Measurements from ENCODE around the gene NAT16. TPM values are rescaled to one million over a fixed set of nuclear protein-coding genes. Genes with fewer than 3 reads are reported as not detected.
A peak's percentile ranks its signal among the peaks of the same experiment; 100 is the strongest.

NAT16 gene
- total RNA-seq, 1 donor from 2014 or later = not detected

GRCh38 chr7:101156277-101156676 is 23.8 kb downstream of the NAT16 start:
- peak; percentile 13 for TF ChIP-seq CTCF (IDR thresholded peaks at IDR 0.05; ENCODE audit: insufficient read depth, low read length, poor library complexity, severe bottlenecking)
- no peak overlapping the region for H3K4me3 ChIP-seq (ENCODE audit: low read depth, low read length)
- no peaks in the 10 kb centered on the region for H3K27me3 ChIP-seq (ENCODE audit: control insufficient read depth, insufficient read depth, low read length)
- no peak for DNase-seq (ENCODE audit: low read depth)
- H3K36me3 ChIP-seq (ENCODE audit: control insufficient read depth, insufficient read depth, low read length) = peaks cover 2% of the 10 kb centered on the region

GRCh38 chr7:101155303-101155702 is 24.8 kb downstream of the NAT16 start:
- Histone ChIP-seq H3K4me3 (ENCODE audit: low read depth, low read length) (peak overlapping the region; percentile 95), H3K36me3 (ENCODE audit: control insufficient read depth, insufficient read depth, low read length) (peaks cover 2% of the 10 kb centered on the region), H3K27me3 (ENCODE audit: control insufficient read depth, insufficient read depth, low read length) (no peaks in the 10 kb centered on the region)
- no peak for TF ChIP-seq CTCF (IDR thresholded peaks at IDR 0.05; ENCODE audit: insufficient read depth, low read length, poor library complexity, severe bottlenecking)
- no peak for DNase-seq (ENCODE audit: low read depth)

- Histone ChIP-seq H3K36me3 (ENCODE audit: control insufficient read depth, insufficient read depth, low read length) (no peaks in the 10 kb centered on the region), H3K4me3 (ENCODE audit: low read depth, low read length) (peak overlapping the region; percentile 95), H3K27me3 (ENCODE audit: control insufficient read depth, insufficient read depth, low read length) (no peaks in the 10 kb centered on the region)
- DNase-seq (ENCODE audit: low read depth) = no peak
- TF ChIP-seq CTCF (IDR thresholded peaks at IDR 0.05; ENCODE audit: insufficient read depth, low read length, poor library complexity, severe bottlenecking) = no peak
Measured at GRCh38 chr7:101154693-101155102, 25.4 kb downstream of the NAT16 start.

GRCh38 chr7:101153969-101154692 is 26.0 kb downstream of the NAT16 start, which contains the start of gene AP1S1:
AP1S1 (plus strand) TSS chr7:101154476; CDS start chr7:101154515, 39 bp downstream.
- peak within 1 kb of the TSS; percentile 95 for H3K4me3 ChIP-seq (ENCODE audit: low read depth, low read length)
- TF ChIP-seq CTCF (IDR thresholded peaks at IDR 0.05; ENCODE audit: insufficient read depth, low read length, poor library complexity, severe bottlenecking) = no peak
- DNase-seq (ENCODE audit: low read depth) = peak; percentile 73
- H3K27me3 ChIP-seq (ENCODE audit: control insufficient read depth, insufficient read depth, low read length) = no peaks in the 10 kb centered on the region
- H3K36me3 ChIP-seq (ENCODE audit: control insufficient read depth, insufficient read depth, low read length) = no peaks in the 10 kb centered on the region

- no peaks in the 10 kb centered on the region for H3K27me3 ChIP-seq (ENCODE audit: control insufficient read depth, insufficient read depth, low read length)
- DNase-seq (ENCODE audit: low read depth) = no peak
- no peak overlapping the region for H3K4me3 ChIP-seq (ENCODE audit: low read depth, low read length)
- H3K36me3 ChIP-seq (ENCODE audit: control insufficient read depth, insufficient read depth, low read length) = no peaks in the 10 kb centered on the region
- TF ChIP-seq CTCF (IDR thresholded peaks at IDR 0.05; ENCODE audit: insufficient read depth, low read length, poor library complexity, severe bottlenecking) = no peak
Measured at GRCh38 chr7:101151908-101152651, 28.0 kb downstream of the NAT16 start.
